GM12874 (cell line): Measurements from ENCODE around the gene SAFB2.

Source experiments
- TF ChIP-seq, protein P1 (sequence below): IDR thresholded peaks from 2 replicates; pipeline ENCODE4 v1.5.1; 2011; ENCODE audit warnings: low read depth, mild to moderate bottlenecking, control low read depth, low read length, moderate library complexity; ENCODE audit not compliant: insufficient read depth

The SAFB2 gene

DNA sequence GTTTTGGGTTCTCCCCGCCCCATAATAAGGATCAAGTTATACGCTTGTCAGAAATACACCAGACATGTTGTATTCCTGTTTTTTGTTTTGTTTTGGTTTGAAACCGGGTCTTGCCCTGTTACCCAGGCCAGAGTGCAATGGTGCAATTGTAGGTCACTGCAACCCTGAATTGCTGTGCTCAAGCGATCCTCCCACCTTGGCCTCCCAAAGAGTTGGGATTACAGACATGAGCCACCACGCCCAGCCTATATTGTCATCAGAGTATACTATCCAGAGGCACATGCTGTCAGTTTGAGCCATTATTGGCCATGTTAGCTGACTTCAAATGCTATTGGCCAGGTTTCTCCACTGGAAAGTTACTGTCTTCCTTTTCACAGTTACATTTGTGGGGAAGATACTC lies 10.1 kb upstream of the SAFB2 start:
- TF ChIP-seq, protein P1, sequence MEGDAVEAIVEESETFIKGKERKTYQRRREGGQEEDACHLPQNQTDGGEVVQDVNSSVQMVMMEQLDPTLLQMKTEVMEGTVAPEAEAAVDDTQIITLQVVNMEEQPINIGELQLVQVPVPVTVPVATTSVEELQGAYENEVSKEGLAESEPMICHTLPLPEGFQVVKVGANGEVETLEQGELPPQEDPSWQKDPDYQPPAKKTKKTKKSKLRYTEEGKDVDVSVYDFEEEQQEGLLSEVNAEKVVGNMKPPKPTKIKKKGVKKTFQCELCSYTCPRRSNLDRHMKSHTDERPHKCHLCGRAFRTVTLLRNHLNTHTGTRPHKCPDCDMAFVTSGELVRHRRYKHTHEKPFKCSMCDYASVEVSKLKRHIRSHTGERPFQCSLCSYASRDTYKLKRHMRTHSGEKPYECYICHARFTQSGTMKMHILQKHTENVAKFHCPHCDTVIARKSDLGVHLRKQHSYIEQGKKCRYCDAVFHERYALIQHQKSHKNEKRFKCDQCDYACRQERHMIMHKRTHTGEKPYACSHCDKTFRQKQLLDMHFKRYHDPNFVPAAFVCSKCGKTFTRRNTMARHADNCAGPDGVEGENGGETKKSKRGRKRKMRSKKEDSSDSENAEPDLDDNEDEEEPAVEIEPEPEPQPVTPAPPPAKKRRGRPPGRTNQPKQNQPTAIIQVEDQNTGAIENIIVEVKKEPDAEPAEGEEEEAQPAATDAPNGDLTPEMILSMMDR: no peak

DNA sequence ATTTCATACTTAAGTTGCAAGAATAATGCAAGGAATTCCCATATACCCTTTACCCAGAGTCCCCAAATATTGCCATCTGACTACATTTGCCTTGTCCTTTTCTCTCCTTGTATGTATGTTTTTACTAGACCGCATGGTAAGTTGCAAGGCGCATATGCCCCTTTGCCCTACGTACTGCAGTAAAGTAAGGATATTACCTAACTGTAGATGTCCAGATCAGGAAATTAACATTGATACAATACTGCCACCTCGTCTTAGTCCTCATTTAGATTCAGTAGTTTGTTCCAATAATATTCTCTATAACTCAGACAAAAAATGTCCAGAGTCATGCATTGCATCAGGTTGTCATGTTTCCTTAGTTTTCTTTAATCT lies 9.7 kb upstream of the SAFB2 start:
- TF ChIP-seq, protein P1: no peak

DNA sequence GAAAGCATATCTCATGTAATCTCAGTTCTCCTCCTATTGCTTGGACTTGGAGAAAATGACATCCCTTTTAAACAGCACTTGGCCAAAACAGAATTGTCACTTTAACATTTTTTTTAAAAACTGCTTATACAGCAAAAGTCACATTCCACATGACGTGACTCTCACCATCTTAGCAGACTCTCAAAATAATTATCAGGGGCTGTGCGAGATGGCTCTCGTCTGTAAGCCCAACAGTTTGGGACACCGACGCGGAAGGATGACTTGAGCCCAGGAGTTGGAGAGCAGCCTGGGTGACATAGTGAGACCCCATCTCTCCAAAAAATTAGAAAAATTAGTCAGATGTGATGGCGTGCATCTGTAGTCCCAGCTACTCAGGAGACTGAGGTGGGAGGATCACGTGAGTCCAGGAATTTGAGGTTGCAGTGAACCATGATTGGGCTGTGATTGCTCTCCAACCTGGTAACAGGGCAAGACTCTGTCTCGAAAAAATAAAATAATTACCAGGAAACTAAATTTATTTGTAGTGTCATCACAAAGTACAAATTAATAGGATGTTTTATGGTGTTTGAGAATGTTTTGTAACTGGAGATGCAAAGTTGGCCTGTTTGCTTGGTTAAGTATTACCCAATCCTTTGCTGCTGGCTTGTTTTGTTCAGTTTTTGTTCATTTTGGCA lies 9.1 kb upstream of the SAFB2 start:
- TF ChIP-seq, protein P1: no peak

DNA sequence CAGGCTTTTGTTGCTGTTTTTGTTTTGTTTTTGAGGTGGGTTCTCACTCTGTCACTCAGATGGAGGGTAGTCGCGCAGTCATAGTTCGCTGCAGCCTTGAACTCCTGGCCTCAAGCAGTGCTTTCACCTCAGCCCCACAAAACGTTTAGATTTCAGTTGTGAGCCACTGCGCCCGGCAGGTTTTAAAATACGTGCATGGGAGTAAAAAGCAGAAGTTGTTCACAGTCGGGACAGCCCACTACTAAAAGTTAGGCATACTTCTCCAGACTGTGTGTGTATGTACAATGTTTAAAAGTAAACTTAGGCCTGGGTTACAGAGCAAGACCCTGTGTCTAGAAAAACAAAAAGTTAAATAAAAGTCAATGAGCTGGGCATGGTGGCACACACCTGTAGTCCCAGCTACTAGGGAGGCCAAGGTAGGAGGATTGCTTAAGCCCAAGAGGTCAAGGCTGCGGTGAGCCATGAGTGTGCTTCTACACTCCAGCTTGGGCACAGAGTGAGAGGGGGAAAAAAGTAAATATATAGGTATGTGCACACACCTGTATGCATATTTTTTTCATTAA lies 6.4 kb upstream of the SAFB2 start:
- TF ChIP-seq, protein P1: no peak

DNA sequence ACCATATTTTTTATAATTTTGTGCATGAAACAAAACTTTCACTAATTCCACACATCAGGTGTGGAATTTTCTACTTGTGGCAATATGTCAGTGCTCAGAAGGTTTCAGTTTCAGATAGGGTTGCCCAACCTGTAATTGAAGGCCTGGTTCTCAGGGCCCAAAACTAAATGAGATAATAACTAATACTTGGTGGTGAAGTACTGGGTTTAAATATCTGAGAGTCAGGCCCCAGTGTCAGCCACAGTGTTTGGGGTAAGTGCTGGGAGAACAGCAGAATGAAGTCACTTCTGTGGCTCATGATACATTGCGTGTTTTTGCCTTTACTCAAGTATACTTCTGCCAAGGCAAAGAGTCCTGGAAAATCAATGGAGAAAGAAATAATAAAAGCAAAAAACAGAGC lies 5.9 kb upstream of the SAFB2 start:
- TF ChIP-seq, protein P1: no peak

DNA sequence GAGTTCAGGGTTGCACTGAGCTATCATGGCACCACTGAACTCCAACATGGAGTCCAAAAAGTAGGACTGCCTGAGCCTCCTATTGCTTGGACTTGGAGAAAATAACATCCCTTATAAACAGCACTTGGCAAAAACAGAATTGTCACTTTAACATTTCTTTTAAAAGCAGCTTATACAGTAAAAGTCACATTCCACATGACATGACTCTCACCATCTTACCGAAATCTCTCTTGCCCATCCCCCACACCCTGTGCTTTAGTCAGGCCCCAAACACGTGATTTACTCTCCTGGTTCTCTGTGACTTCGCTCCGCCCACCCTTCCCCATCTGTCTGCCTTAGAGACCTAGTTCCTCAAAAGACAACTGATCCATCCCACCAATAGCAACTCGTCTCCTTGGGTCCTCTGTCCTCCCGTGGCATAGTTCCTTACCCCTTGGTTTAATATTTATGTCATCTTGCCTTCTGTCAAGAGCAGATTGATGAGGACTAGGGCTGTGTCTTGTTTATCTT lies 4.9 kb upstream of the SAFB2 start:
- TF ChIP-seq, protein P1: no peak

DNA sequence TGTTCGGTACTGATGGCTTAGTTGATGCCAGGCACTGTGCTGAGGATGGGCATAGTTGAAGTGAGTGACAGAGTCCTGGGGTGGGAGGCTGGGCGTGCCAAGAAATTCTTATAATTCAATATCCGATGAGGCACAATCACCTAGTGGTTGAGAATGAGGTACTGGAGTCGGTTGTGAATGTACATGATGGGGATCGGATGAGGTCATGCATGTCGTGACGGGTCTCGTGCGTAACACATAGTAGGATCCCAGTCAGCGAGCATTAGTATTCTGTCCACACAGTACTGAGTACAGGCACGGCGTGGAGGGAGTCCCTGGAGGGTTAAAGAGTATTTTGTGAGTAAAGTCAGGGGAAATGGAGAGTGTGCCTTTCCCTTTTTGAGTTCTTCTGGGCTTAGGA lies 3.1 kb upstream of the SAFB2 start:
- TF ChIP-seq, protein P1: no peak
